IPS DF 19.7 (cell line): ENCODE measurements around the gene RPTN.

Experiments
- DNase-seq: peaks from one replicate; pipeline ENCODE4 v3.0.0-alpha.2; 2013; ENCODE audit warnings: low read depth, low spot score

The RPTN gene

DNA sequence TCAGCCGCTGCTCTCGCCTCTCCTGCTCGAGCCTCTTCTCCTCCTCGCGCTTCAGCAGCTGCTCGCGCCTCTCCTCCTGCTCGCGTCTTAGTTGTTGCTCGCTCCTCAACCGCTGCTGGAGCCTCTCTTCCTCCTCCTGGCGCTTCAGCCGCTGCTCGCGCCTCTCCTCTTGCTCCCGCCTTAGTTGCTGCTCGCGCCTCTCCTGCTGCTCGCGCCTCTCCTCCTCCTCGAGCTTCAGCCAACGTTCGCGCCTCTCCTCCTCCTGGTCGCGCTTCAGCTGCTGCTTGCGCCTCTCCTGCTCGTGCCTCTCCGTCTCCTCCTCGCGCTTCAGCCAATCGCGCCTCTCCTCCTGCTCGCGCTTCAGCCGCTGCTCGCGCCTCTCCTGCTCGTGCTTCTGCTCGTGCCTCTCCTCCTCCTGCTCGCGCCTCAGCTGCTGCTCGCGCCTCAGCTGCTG is 47.5 kb downstream of the RPTN start:
- no peak for DNase-seq

DNA sequence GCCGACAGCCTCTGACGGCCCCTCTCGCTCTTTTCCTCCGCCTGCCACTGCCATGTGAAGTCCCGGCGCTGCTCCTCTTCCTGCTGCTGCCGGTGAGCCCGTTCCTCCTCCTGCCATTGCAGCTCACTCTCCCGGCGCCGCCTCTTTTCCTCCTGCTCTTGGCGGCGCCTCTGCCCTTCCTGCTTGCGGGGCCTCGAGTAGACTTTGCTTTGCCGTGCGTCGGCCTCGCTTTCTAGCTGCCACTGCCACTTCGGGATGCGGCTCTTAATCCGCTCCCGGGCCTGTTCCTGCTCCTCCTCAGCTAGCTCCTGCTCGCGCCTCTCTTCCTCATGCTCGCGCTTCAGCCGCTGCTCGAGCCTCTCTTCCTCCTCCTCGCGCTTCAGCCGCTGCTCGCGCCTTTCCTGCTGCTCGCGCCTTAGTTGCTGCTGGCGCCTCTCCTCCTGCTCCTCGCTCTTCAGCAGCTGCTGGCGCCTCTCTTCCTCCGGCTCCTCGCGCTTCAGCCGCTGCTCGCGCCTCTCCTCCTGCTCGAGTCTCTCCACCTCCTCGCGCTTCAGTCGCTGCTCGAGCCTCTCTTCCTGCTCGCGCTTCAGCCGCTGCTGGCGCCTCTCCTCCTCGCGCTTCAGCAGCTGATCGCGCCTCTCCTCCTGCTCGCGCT is 48.0 kb downstream of the RPTN start:
- no peak for DNase-seq

GRCh38 chr1:152110365-152110859 is 48.6 kb downstream of the RPTN start:
- no peak for DNase-seq

- no peak for DNase-seq
Observed at GRCh38 chr1:152109998-152110294, 49.1 kb downstream of the RPTN start.

- no peak for DNase-seq
Observed at GRCh38 chr1:152109231-152109997, 49.6 kb downstream of the RPTN start.

DNA sequence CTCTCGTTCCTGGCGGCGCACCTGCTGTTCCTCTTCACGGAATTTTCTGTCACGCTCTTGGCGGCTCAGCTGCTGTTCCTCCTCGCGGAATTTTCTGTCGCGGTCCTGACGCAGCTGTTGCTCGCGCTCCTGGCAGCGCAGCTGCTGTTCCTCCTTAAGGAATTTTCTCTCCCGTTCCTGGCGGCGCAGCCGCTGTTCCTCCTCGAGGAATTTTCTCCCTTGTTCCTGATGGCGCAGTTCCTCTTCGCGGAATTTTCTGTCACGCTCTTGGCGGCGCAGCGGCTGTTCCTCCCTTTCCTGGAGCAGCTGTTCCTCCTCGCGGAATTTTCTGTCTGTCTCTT is 50.2 kb downstream of the RPTN start:
- no peak for DNase-seq

GRCh38 chr1:152107984-152108881 is 50.8 kb downstream of the RPTN start:
- DNase-seq, result no peak

DNA sequence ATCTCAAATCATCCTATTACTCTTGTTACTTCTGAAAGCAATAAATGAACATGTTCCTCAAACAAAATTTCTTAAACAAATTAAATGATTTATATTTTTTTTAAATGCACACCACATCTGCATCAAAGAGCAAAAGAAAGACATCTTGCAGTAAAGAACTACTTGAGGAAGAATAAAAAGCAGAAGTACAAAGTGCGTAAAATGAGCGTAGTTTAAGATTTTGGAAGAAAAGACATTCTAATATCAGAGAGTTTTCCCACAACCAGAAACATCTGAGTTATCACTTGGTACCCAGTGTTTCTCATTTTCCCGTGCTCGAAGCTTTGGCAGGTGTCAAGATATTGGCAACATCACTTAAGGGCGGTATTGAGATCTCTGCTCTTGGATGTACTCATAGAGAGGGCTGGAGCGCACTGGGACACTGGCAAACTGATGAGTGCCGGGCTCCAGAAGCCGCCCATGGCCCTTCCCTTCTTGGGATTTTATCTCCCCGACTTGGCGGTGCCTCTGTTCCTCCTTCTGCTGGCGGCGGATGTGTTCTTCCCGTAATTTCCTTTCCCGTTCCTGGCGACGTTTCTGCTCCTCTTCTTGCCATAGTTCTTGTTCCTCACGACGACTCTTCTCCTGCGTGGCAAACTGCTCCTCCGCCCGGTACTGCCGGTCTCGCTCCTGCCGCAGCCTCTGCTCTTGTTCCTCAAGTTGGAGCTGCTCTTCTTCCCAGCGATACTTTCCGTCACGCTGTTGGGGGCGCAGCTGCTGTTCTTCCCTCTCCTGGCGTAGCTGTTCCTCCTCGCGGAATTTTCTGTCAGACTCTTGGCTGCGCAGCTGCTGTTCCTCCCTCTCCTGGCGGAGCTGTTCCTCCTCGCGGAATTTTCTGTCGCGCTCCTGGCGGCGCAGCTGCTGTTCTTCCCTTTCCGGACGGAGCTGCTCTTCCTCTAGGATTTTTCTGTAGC is 51.7 kb downstream of the RPTN start:
- DNase-seq, result no peak

GRCh38 chr1:152104854-152105253 is 54.2 kb downstream of the RPTN start:
- DNase-seq, result no peak
